A549 (cell line): ENCODE measurements around the gene RBL1.
"Not testable (repeated sequence)": the region's sequence is repeated elsewhere in the genome, so short reads cannot be mapped to it uniquely, and the experiment has no call there.

Experiments used
- CBX8 ChIP-seq: fragments of 200-600 bp; sonication (generic); IDR thresholded peaks from 2 replicates; pipeline ENCODE4 v1.6.1; 2016
- CTCF ChIP-seq: fragments of >200 bp; sonication (Bioruptor Twin); formaldehyde crosslinking; IDR thresholded peaks from 3 replicates; pipeline ENCODE4 v1.5.1; 2016
- E2F6 ChIP-seq: IDR thresholded peaks from 2 replicates; pipeline ENCODE4 v1.6.1; 2012; ENCODE audit warnings: low read depth, borderline replicate concordance
- ELK1 ChIP-seq: fragments of 150-350 bp; IDR thresholded peaks from 2 replicates; pipeline ENCODE4 v1.6.1; 2014; ENCODE audit warnings: low read depth, mild to moderate bottlenecking, low read length
- EP300 ChIP-seq, 2 experiments: fragments of >200 bp; sonication (Bioruptor Twin); formaldehyde crosslinking; IDR thresholded peaks; 2 replicates in 1 of 2; 3 replicates in 1 of 2; pipeline ENCODE4 v1.6.1; 2016 to 2017
- MAX ChIP-seq: IDR thresholded peaks from 2 replicates; pipeline ENCODE4 v1.6.1; 2012
- NPAS2 ChIP-seq: fragments of 250-450 bp; sonication (Bioruptor Pico); IDR thresholded peaks from 2 replicates; pipeline ENCODE4 v1.8.0; 2022; ENCODE audit warnings: mild to moderate bottlenecking, moderate library complexity, borderline replicate concordance
- PBX3 ChIP-seq: IDR thresholded peaks from 2 replicates; pipeline ENCODE4 v1.6.1; 2012
- POLR2A ChIP-seq: IDR thresholded peaks from 2 replicates; pipeline ENCODE4 v1.6.1; 2012; ENCODE audit warnings: mild to moderate bottlenecking, low read length
- RAD21 ChIP-seq, 2 experiments: fragments of >200 bp in 1 of 2; sonication (Bioruptor Twin) in 1 of 2; formaldehyde crosslinking in 1 of 2; IDR thresholded peaks in 1 of 2; conservative IDR thresholded peaks in 1 of 2; 2 replicates in 1 of 2; 3 replicates in 1 of 2; pipeline ENCODE4 v1.6.1; 2012 to 2018; ENCODE audit warnings: inconsistent platforms in 1 of 2
- RARB ChIP-seq: fragments of 250-450 bp; sonication (Bioruptor Pico); IDR thresholded peaks from 2 replicates; pipeline ENCODE4 v1.8.0; 2021; ENCODE audit warnings: mild to moderate bottlenecking, moderate library complexity
- REST ChIP-seq: fragments of 200-600 bp; sonication (generic); IDR thresholded peaks from 2 replicates; pipeline ENCODE4 v1.6.1; 2016; ENCODE audit warnings: antibody characterized with exemption, mild to moderate bottlenecking, moderate library complexity
- RFX5 ChIP-seq: fragments of 450-650 bp; IDR thresholded peaks from 2 replicates; pipeline ENCODE4 v1.7.1; 2014; ENCODE audit warnings: antibody characterized with exemption, mild to moderate bottlenecking, moderate library complexity
- RNF2 ChIP-seq: fragments of 200-600 bp; sonication (generic); IDR thresholded peaks from 2 replicates; pipeline ENCODE4 v1.6.1; 2016; ENCODE audit warnings: low read depth, mild to moderate bottlenecking, antibody characterized with exemption, moderate library complexity, borderline replicate concordance

GRCh38 chr20:37011858-37012257 lies 83.9 kb downstream of the RBL1 start:
- not testable (repeated sequence) for TF ChIP-seq RNF2; RFX5; ELK1; CTCF; MAX; POLR2A; REST; PBX3; EP300 (IDR thresholded peaks at IDR 0.05); RARB (CRISPR knock-in tag); NPAS2 (CRISPR knock-in tag); E2F6; CBX8; RAD21 (conservative IDR thresholded peaks at IDR 0.05 in 1 of 2, IDR thresholded peaks at IDR 0.05 in 1 of 2)
